ENCODE results near the gene ZBTB7B.

The ZBTB7B gene

GRCh38 chr1:154998818-154999570 lies 3.6 kb upstream of the ZBTB7B start:
- peak overlapping the region; percentile 82 for H3K4me3 ChIP-seq (ENCODE audit: low read depth, low read length)
- TF ChIP-seq CTCF (IDR thresholded peaks at IDR 0.05; ENCODE audit: low read depth, low read length, missing control alignments), result peak; percentile 95
- in situ Hi-C loops (cut with HindIII; ENCODE audit: low sequenced_read_pairs), result no loop called here
- peak; percentile 33 for DNase-seq (ENCODE audit: low read depth)

GRCh38 chr1:154999571-155000410 lies 2.8 kb upstream of the ZBTB7B start:
- in situ Hi-C loops (cut with HindIII; ENCODE audit: low sequenced_read_pairs), result no loop called here
- no peak for TF ChIP-seq CTCF (IDR thresholded peaks at IDR 0.05; ENCODE audit: low read depth, low read length, missing control alignments)
- peak overlapping the region; percentile 82 for H3K4me3 ChIP-seq (ENCODE audit: low read depth, low read length)
- DNase-seq (ENCODE audit: low read depth), result no peak

- in situ Hi-C loops (cut with HindIII; ENCODE audit: low sequenced_read_pairs), result no loop called here
- no peak for TF ChIP-seq CTCF (IDR thresholded peaks at IDR 0.05; ENCODE audit: low read depth, low read length, missing control alignments)
- no peak for DNase-seq (ENCODE audit: low read depth)
- H3K4me3 ChIP-seq (ENCODE audit: low read depth, low read length), result peak overlapping the region; percentile 82
Measured at GRCh38 chr1:155000411-155000725, 2.2 kb upstream of the ZBTB7B start.

GRCh38 chr1:155000726-155001424 lies 1.7 kb upstream of the ZBTB7B start:
- no peak for TF ChIP-seq CTCF (IDR thresholded peaks at IDR 0.05; ENCODE audit: low read depth, low read length, missing control alignments)
- peak; percentile 70 for DNase-seq (ENCODE audit: low read depth)
- H3K4me3 ChIP-seq (ENCODE audit: low read depth, low read length), result peak overlapping the region; percentile 82
- in situ Hi-C loops (cut with HindIII; ENCODE audit: low sequenced_read_pairs), result no loop called here

GRCh38 chr1:155001425-155001674 lies 1.3 kb upstream of the ZBTB7B start:
- DNase-seq (ENCODE audit: low read depth), result no peak
- H3K4me3 ChIP-seq (ENCODE audit: low read depth, low read length), result peak overlapping the region; percentile 82
- no peak for TF ChIP-seq CTCF (IDR thresholded peaks at IDR 0.05; ENCODE audit: low read depth, low read length, missing control alignments)
- in situ Hi-C loops (cut with HindIII; ENCODE audit: low sequenced_read_pairs), result no loop called here

GRCh38 chr1:155001675-155002463 lies 733 bp upstream of the ZBTB7B start:
- in situ Hi-C loops (cut with HindIII; ENCODE audit: low sequenced_read_pairs), result no loop called here
- H3K4me3 ChIP-seq (ENCODE audit: low read depth, low read length), result peak overlapping the region; percentile 82
- TF ChIP-seq CTCF (IDR thresholded peaks at IDR 0.05; ENCODE audit: low read depth, low read length, missing control alignments), result peak; percentile 57
- DNase-seq (ENCODE audit: low read depth), result peak; percentile 98
